Ascending aorta (tissue), 2 donors: ENCODE results near the gene HGFAC. TPM values are rescaled to one million over a fixed set of nuclear protein-coding genes. Genes with fewer than 3 reads are reported as not detected.

Experiments
- DNase-seq, 2 donors: peaks; one replicate each; pipeline ENCODE4 v3.0.0-alpha.2; 2019; ENCODE audit warnings: low spot score in 2 of 2
- H3K27ac ChIP-seq, 2 donors: fragments of 200-600 bp; sonication (generic); one replicate each; pipeline ENCODE4 v1.5.1; 2016 to 2017; ENCODE audit warnings: mild to moderate bottlenecking in 1 of 2
- H3K27me3 ChIP-seq: fragments of 200-600 bp; sonication (generic); one replicate; pipeline ENCODE4 v1.5.1; 2017
- H3K36me3 ChIP-seq, 2 donors: fragments of 200-600 bp; sonication (generic); one replicate each; pipeline ENCODE4 v1.5.1; 2016
- H3K4me1 ChIP-seq, 2 donors: fragments of 200-600 bp; sonication (generic); one replicate each; pipeline ENCODE4 v1.5.1; 2016 to 2017; ENCODE audit warnings: mild to moderate bottlenecking in 1 of 2
- H3K4me3 ChIP-seq, 2 donors: fragments of 200-600 bp; sonication (generic); one replicate each; pipeline ENCODE4 v1.5.1; 2016 to 2017; ENCODE audit warnings: mild to moderate bottlenecking in 1 of 2
- H3K9me3 ChIP-seq, 2 donors: fragments of 200-600 bp; sonication (generic); one replicate each; pipeline ENCODE4 v1.5.1; 2016
- intact Hi-C: fragments of 100-400 bp; cut with DNase I; formaldehyde crosslinking; loops from one replicate; pipeline ENCODE4 v1.15.1; 2023
- total RNA-seq: library from RNA; depleted of rRNA; stranded (reverse); fragments of >200 nt; gene quantifications from one replicate; pipeline ENCODE4 v1.1.0, GENCODE V29; 2016
- TF ChIP-seq, protein P1 (sequence below), 3 experiments: fragments of 200-600 bp in 2 of 3; fragments of 450-650 bp in 1 of 3; sonication (generic) in 2 of 3; IDR thresholded peaks; one replicate each; pipeline ENCODE4 v1.5.1; 2016 to 2019; ENCODE audit warnings: antibody characterized with exemption in 3 of 3, mild to moderate bottlenecking in 1 of 3, moderate library complexity in 1 of 3

The HGFAC gene
- total RNA-seq, 1 donor from 2014 or later, result 2.2 TPM

- no peaks in the 10 kb centered on the region for H3K27me3 ChIP-seq
- intact Hi-C loops, result no loop called here
- H3K4me1 ChIP-seq, result no peaks in the 10 kb centered on the region
- no peak overlapping the region for H3K27ac ChIP-seq
- no peaks in the 10 kb centered on the region for H3K9me3 ChIP-seq
- TF ChIP-seq, protein P1, sequence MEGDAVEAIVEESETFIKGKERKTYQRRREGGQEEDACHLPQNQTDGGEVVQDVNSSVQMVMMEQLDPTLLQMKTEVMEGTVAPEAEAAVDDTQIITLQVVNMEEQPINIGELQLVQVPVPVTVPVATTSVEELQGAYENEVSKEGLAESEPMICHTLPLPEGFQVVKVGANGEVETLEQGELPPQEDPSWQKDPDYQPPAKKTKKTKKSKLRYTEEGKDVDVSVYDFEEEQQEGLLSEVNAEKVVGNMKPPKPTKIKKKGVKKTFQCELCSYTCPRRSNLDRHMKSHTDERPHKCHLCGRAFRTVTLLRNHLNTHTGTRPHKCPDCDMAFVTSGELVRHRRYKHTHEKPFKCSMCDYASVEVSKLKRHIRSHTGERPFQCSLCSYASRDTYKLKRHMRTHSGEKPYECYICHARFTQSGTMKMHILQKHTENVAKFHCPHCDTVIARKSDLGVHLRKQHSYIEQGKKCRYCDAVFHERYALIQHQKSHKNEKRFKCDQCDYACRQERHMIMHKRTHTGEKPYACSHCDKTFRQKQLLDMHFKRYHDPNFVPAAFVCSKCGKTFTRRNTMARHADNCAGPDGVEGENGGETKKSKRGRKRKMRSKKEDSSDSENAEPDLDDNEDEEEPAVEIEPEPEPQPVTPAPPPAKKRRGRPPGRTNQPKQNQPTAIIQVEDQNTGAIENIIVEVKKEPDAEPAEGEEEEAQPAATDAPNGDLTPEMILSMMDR (IDR thresholded peaks at IDR 0.05), result no peak
- no peaks in the 10 kb centered on the region for H3K36me3 ChIP-seq
- DNase-seq, result no peak
- H3K4me3 ChIP-seq, result no peak overlapping the region
These were observed 30.1 kb downstream of the HGFAC start for GRCh38 chr4:3471886-3472285.

GRCh38 chr4:3472411-3473141 is 30.8 kb downstream of the HGFAC start:
- H3K4me3 ChIP-seq, result no peak overlapping the region
- H3K4me1 ChIP-seq, result no peaks in the 10 kb centered on the region
- H3K9me3 ChIP-seq, result no peaks in the 10 kb centered on the region
- TF ChIP-seq, protein P1 (IDR thresholded peaks at IDR 0.05), result no peak
- H3K36me3 ChIP-seq, result no peaks in the 10 kb centered on the region
- no peaks in the 10 kb centered on the region for H3K27me3 ChIP-seq
- intact Hi-C loops, result no loop called here
- no peak for DNase-seq
- H3K27ac ChIP-seq, result no peak overlapping the region

DNA sequence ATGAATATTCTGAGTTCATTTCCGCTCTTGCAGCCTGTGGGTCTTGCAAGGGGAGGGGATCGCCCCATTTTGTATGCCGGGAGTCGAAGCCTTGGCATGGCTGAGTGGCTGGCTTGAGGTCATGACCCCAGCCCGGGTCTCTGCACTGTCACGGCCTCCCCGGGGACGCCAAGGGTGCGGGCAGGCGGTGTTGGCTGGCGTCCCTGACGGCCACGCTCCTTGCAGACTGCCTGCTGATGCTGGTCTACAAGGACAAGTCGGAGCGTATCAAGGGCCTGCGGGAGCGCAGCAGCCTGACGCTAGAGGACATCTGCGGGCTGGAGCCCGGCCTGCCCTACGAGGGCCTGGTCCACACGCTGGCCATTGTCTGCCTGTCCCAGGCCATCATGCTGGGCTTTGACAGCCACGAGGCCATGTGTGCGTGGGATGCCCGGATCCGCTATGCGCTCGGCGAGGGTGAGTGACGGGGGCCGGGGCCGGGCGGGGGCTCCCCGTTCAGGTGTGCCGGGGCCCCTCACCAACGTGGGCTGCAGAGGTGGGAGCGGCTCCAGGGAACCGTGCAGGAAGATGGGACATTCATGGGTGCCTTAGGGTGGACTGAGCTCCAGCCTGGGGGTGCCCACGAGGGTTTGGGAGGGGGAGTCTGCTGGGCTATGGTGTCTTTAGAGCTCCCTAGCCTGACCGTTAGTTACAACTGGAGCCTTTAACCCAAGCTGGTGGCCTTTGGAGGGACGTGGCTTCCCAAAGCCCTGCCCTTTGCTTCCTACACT is 31.6 kb downstream of the HGFAC start:
- H3K36me3 ChIP-seq, result no peaks in the 10 kb centered on the region
- no peak for DNase-seq
- intact Hi-C loops, result no loop called here

DNA sequence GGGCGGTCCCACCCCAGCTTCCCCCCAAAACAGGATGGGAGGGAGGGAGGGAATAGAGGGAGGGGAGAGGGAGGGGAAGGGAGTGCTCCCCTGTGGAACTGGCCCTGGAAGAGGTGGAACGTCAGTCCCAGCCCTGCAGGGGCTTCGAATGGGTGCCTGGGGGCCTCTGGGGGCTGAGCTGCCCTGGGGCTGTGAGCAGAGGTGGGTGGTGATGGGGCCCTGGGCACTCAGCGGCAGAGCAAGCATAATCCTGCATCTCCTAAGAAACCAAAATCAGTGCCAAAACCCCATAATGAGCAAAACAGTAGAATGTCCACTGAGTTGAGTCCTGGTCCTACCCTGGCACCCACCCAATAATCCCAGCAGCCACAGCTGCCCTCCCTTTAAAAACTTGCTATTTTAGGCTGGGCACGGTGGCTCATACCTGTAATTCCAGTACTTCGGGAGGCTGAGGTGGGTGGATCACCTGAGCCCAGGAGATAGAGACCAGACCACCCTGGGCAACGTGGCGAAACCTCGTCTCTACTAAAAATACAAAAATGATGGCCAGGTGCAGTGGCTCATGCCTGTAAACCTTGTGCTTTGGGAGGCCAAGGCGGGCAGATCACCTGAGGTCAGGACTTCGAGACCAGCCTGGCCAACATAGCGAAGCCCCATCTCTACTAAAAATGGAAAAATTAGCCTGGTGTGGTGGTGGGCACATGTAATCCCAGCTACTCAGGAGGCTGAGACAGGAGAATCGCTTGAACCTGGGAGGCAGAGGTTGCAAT is 32.4 kb downstream of the HGFAC start:
- Histone ChIP-seq H3K9me3 (no peaks in the 10 kb centered on the region), H3K4me3 (no peak overlapping the region), H3K27me3 (no peaks in the 10 kb centered on the region), H3K4me1 (no peaks in the 10 kb centered on the region), H3K27ac (no peak overlapping the region), H3K36me3 (no peaks in the 10 kb centered on the region)
- intact Hi-C loops, result no loop called here
- TF ChIP-seq, protein P1 (IDR thresholded peaks at IDR 0.05), result no peak
- DNase-seq, result no peak

More for the DNA sequence above, 31.6 kb downstream of the HGFAC start:
- Histone ChIP-seq H3K27me3 (no peaks in the 10 kb centered on the region), H3K27ac (no peak overlapping the region), H3K4me1 (no peaks in the 10 kb centered on the region), H3K4me3 (no peak overlapping the region), H3K9me3 (no peaks in the 10 kb centered on the region)
- TF ChIP-seq, protein P1 (IDR thresholded peaks at IDR 0.05), result no peak

DNA sequence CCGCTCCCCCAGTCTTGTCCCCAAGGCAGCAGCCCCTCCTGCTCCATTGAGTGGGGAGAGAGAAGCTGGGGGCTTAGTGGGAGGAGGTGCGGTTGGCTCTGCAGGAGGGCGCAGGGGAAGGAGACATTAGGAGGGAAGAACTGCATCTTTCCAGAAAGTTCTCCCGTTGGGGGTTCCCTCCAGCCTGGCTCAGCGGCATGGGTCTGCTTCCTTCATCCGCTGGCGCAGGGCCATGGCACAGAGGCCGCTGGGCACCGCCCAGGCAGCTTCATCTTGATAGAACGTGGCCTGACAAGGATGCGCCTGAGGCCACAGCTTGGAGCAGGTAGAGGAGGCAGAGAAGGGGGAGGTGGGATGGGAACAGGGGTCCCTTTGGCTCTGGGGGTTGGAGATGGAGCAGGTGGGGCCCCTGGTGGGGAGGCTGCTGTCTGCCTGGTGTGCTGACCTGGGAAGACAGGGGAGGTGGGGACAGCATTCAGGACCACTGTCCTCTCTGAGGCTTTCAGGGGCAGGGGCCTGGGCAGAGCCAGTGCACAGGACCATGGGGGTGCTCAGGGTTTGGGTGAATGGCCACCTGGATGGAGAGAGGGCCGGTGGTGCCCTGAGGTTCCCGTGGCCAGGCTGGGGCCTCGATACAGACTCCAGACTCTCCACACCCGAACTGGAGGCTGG is 33.4 kb downstream of the HGFAC start:
- no peak for DNase-seq
- H3K9me3 ChIP-seq, result no peaks in the 10 kb centered on the region
- H3K36me3 ChIP-seq, result no peaks in the 10 kb centered on the region
- H3K4me3 ChIP-seq, result no peak overlapping the region
- H3K27me3 ChIP-seq, result no peaks in the 10 kb centered on the region
- no peaks in the 10 kb centered on the region for H3K4me1 ChIP-seq
- H3K27ac ChIP-seq, result no peak overlapping the region
- intact Hi-C loops, result no loop called here
- TF ChIP-seq, protein P1 (IDR thresholded peaks at IDR 0.05), result no peak
